ENCODE data around the gene RNF112.

The RNF112 gene

GRCh38 chr17:19410875-19411620, at the start of gene RNF112:
Gene RNF112, plus strand, starts transcription at chr17:19411232. Its CDS starts 177 bp downstream, at chr17:19411409.
- DNase-seq, result no peak

GRCh38 chr17:19361326-19361725, 49.7 kb upstream of the RNF112 start:
- no peak for DNase-seq

- DNase-seq, result no peak
Observed at GRCh38 chr17:19361944-19362276, 49.1 kb upstream of the RNF112 start.

GRCh38 chr17:19362277-19363113, 48.5 kb upstream of the RNF112 start, which contains the start of gene B9D1:
Gene B9D1, minus strand, starts transcription at chr17:19362723. Its CDS starts 154 bp downstream, at chr17:19362569.
- DNase-seq, result peak; percentile 93

GRCh38 chr17:19363114-19363438, 48.0 kb upstream of the RNF112 start:
- DNase-seq, result no peak

GRCh38 chr17:19363460-19364035, 47.5 kb upstream of the RNF112 start:
- no peak for DNase-seq

GRCh38 chr17:19364699-19365498, 46.1 kb upstream of the RNF112 start:
- DNase-seq, result no peak

- no peak for DNase-seq
Observed at GRCh38 chr17:19365499-19365817, 45.6 kb upstream of the RNF112 start.

- DNase-seq, result no peak
Observed at GRCh38 chr17:19365833-19366636, 45.0 kb upstream of the RNF112 start.

GRCh38 chr17:19366637-19366972, 44.4 kb upstream of the RNF112 start:
- DNase-seq, result no peak

- DNase-seq, result no peak
Observed at GRCh38 chr17:19368229-19368628, 42.8 kb upstream of the RNF112 start.

GRCh38 chr17:19369107-19369778, 41.8 kb upstream of the RNF112 start:
- no peak for DNase-seq

- peak; percentile 22 for DNase-seq
Observed at GRCh38 chr17:19369846-19370492, 41.1 kb upstream of the RNF112 start.

GRCh38 chr17:19370493-19370960, 40.5 kb upstream of the RNF112 start:
- no peak for DNase-seq

- no peak for DNase-seq
Observed at GRCh38 chr17:19371259-19372010, 39.6 kb upstream of the RNF112 start.

- DNase-seq, result no peak
Observed at GRCh38 chr17:19372011-19372370, 39.0 kb upstream of the RNF112 start.

GRCh38 chr17:19372439-19372838, 38.6 kb upstream of the RNF112 start:
- no peak for DNase-seq

- no peak for DNase-seq
Observed at GRCh38 chr17:19372866-19373504, 38.0 kb upstream of the RNF112 start.

GRCh38 chr17:19374136-19374535, 36.9 kb upstream of the RNF112 start:
- DNase-seq, result no peak

- DNase-seq, result no peak
Observed at GRCh38 chr17:19375732-19376131, 35.3 kb upstream of the RNF112 start.
